Ovary (tissue), 9 donors: ENCODE measurements around the gene CYP4X1. TPM values are rescaled to one million over a fixed set of nuclear protein-coding genes. Genes with fewer than 3 reads are reported as not detected.
"Not testable (repeated sequence)": the region's sequence is repeated elsewhere in the genome, so short reads cannot be mapped to it uniquely, and the experiment has no call there.

Experiments used
- DNase-seq, 5 donors: peaks; one replicate each; pipeline ENCODE4 v3.0.0-alpha.2; 2019 to 2020
- H3K27ac ChIP-seq, 2 donors: fragments of 200-600 bp; one replicate each; pipeline versions ENCODE4 v1.5.1 to v1.8.0; 2019 to 2022
- H3K27me3 ChIP-seq: fragments of 200-600 bp; one replicate; pipeline ENCODE4 v1.8.0; 2022
- H3K36me3 ChIP-seq: fragments of 200-600 bp; sonication (generic); one replicate; pipeline ENCODE4 v1.5.1; 2019
- H3K4me1 ChIP-seq: one replicate; pipeline ENCODE4 v1.8.1; 2013; ENCODE audit warnings: mild to moderate bottlenecking, moderate library complexity; ENCODE audit not compliant: insufficient read depth
- H3K4me3 ChIP-seq: fragments of 200-600 bp; sonication (generic); one replicate; pipeline ENCODE4 v1.5.1; 2017
- H3K9me3 ChIP-seq, 2 donors: fragments of 200-600 bp in 1 of 2; sonication (generic) in 1 of 2; one replicate each; pipeline versions ENCODE4 v1.5.1 to v1.8.1; 2013 to 2019; ENCODE audit warnings: mild to moderate bottlenecking in 1 of 2, moderate library complexity in 1 of 2
- CTCF ChIP-seq, 3 donors: fragments of 450-650 bp in 2 of 3; fragments of 200-600 bp in 1 of 3; IDR thresholded peaks; one replicate each; pipeline versions ENCODE4 v1.5.1 to v1.8.0; 2016 to 2022; ENCODE audit warnings: antibody characterized with exemption in 3 of 3, mild to moderate bottlenecking in 1 of 3
- EP300 ChIP-seq: sonication (generic); formaldehyde crosslinking; IDR thresholded peaks from one replicate; pipeline ENCODE4 v1.6.1; 2017; ENCODE audit warnings: antibody characterized with exemption
- POLR2A ChIP-seq: fragments of 450-650 bp; IDR thresholded peaks from one replicate; pipeline ENCODE4 v1.6.1; 2017; ENCODE audit warnings: antibody characterized with exemption, mild to moderate bottlenecking, moderate library complexity
- WGBS, 3 donors: extraction: QIAGEN DNeasy Blood & Tissue Kit in 1 of 3; methylation state at CpG; one replicate each; pipeline versions ENCODE4 v1.1.5 to v1.1.7; 2013 to 2017; 5-methylcytosine and 5-hydroxymethylcytosine counted together
- intact Hi-C, 4 donors: fragments of 100-400 bp; cut with DNase I; formaldehyde crosslinking; loops; one replicate each; pipeline versions ENCODE4 v1.11.0 to v1.15.1; 2022 to 2023
- polyA plus RNA-seq, 2 donors: library from polyadenylated mRNA; stranded (reverse); fragments of 200-250 nt in 1 of 2; fragments of 350-450 nt in 1 of 2; fragmentation: Illumina TruSeq in 1 of 2; extraction: RNeasy Lipid Tissue Mini Kit (QIAGEN cat#74804) in 1 of 2; gene quantifications; one replicate each; pipeline ENCODE4 v1.2.3, GENCODE V29; 2013 to 2014
- total RNA-seq, 7 donors: library from RNA; depleted of rRNA in 2 of 7; stranded (reverse); fragments of >200 nt in 2 of 7; fragmentation: NEBNext Ultra II Directional in 3 of 7; extraction: Animal tissue kit (Norgen Biotek cat#: 25700) in 3 of 7; gene quantifications; one replicate each; pipeline versions ENCODE4 v1.1.0 to v1.2.4, GENCODE V29; 2016 to 2023
- donor health status: DM: no; HTN: no; CAD: no; lungs with moderate emphysema.
- donor health status: DM: no; HTN: no; CAD: no.
- donor health status: Bipolar disorder and iron deficiency.
- donor health status: DM: yes; HTN: yes; CAD: no.
- donor health status: DM: no; HTN: no; CAD: no.
- donor health status: DM: yes; HTN: yes; CAD: no.

Gene CYP4X1
- total and polyA plus RNA-seq, 9 donors, result 0.18 to 12.3 (median 0.97) TPM

GRCh38 chr1:47031059-47031458 lies 7.6 kb downstream of the CYP4X1 start:
- no peak for TF ChIP-seq EP300
- TF ChIP-seq POLR2A, result no peak
- TF ChIP-seq CTCF (IDR thresholded peaks at IDR 0.05), result no peak
- DNase-seq, result no peak
- no peaks in the 10 kb centered on the region for H3K4me1 ChIP-seq
- H3K36me3 ChIP-seq, result no peaks in the 10 kb centered on the region
- H3K27ac ChIP-seq, result no peak overlapping the region
- H3K4me3 ChIP-seq, result no peak overlapping the region
- 24 to 30% (median 28%) methylated on average over 3 of the region's 3 CpGs for WGBS, 3 donors
- no peaks in the 10 kb centered on the region for H3K27me3 ChIP-seq
- H3K9me3 ChIP-seq, result no peaks in the 10 kb centered on the region
- intact Hi-C loops, result no loop called here

GRCh38 chr1:47031585-47031984 lies 8.1 kb downstream of the CYP4X1 start:
- Histone ChIP-seq H3K9me3 (no peaks in the 10 kb centered on the region), H3K4me3 (no peak overlapping the region), H3K27me3 (no peaks in the 10 kb centered on the region), H3K27ac (no peak overlapping the region), H3K4me1 (no peaks in the 10 kb centered on the region), H3K36me3 (no peaks in the 10 kb centered on the region)
- no peak for DNase-seq
- no peak for TF ChIP-seq POLR2A
- TF ChIP-seq CTCF (IDR thresholded peaks at IDR 0.05), result no peak
- TF ChIP-seq EP300, result no peak
- WGBS, 3 donors, result 53 to 72% (median 54%) methylated on average over 3 of the region's 3 CpGs
- intact Hi-C loops, result no loop called here

GRCh38 chr1:47036764-47037163 lies 13.3 kb downstream of the CYP4X1 start:
- no peak for TF ChIP-seq POLR2A
- TF ChIP-seq CTCF (IDR thresholded peaks at IDR 0.05), result no peak
- no peak for TF ChIP-seq EP300

GRCh38 chr1:47059376-47059775 lies 35.9 kb downstream of the CYP4X1 start:
- TF ChIP-seq EP300 (no peak), CTCF (IDR thresholded peaks at IDR 0.05) (no peak), POLR2A (no peak)
- DNase-seq, result no peak
- H3K27ac ChIP-seq, result no peak overlapping the region
- no peaks in the 10 kb centered on the region for H3K4me1 ChIP-seq
- no peak overlapping the region for H3K4me3 ChIP-seq
- intact Hi-C loops, result no loop called here
- no peaks in the 10 kb centered on the region for H3K27me3 ChIP-seq
- no peaks in the 10 kb centered on the region for H3K36me3 ChIP-seq
- WGBS, 3 donors, result 36 to 65% (median 54%) methylated on average over 1 of the region's 1 CpG
- H3K9me3 ChIP-seq, result no peaks in the 10 kb centered on the region

More at GRCh38 chr1:47036764-47037163, 13.3 kb downstream of the CYP4X1 start:
- no peak for DNase-seq
- no peaks in the 10 kb centered on the region for H3K27me3 ChIP-seq
- WGBS, 3 donors, result 85 to 93% (median 89%) methylated on average over 1 of the region's 1 CpG
- no peaks in the 10 kb centered on the region for H3K36me3 ChIP-seq
- no peak overlapping the region for H3K27ac ChIP-seq
- H3K4me1 ChIP-seq, result no peaks in the 10 kb centered on the region
- H3K9me3 ChIP-seq, result no peaks in the 10 kb centered on the region
- no peak overlapping the region for H3K4me3 ChIP-seq
- intact Hi-C loops, result no loop called here

GRCh38 chr1:47067097-47067594 lies 43.7 kb downstream of the CYP4X1 start, which contains the start of gene CYP4Z1:
TSS of gene CYP4Z1 (plus strand) at chr1:47067231. CDS start at chr1:47067491, 260 bp downstream.
- Histone ChIP-seq H3K9me3 (no peaks in the 10 kb centered on the region), H3K27me3 (no peaks in the 10 kb centered on the region), H3K4me1 (no peaks in the 10 kb centered on the region), H3K36me3 (no peaks in the 10 kb centered on the region), H3K27ac (no peak within 1 kb of the TSS), H3K4me3 (no peak within 1 kb of the TSS)
- intact Hi-C loops, result no loop called here
- no peak for DNase-seq
- TF ChIP-seq CTCF (IDR thresholded peaks at IDR 0.05), result no peak
- no peak for TF ChIP-seq EP300
- no peak for TF ChIP-seq POLR2A

GRCh38 chr1:47069080-47069479 lies 45.6 kb downstream of the CYP4X1 start:
- intact Hi-C loops, H3K27me3 ChIP-seq, H3K4me1 ChIP-seq, H3K36me3 ChIP-seq, H3K4me3 ChIP-seq, DNase-seq, H3K27ac ChIP-seq, H3K9me3 ChIP-seq: not testable (repeated sequence)
- WGBS, 3 donors, result 64 to 76% (median 65%) methylated on average over 4 of the region's 4 CpGs

- DNase-seq, H3K27ac ChIP-seq, H3K4me1 ChIP-seq, H3K27me3 ChIP-seq, intact Hi-C loops, H3K9me3 ChIP-seq, H3K4me3 ChIP-seq, H3K36me3 ChIP-seq: not testable (repeated sequence)
Observed at GRCh38 chr1:47069509-47069908, 46.0 kb downstream of the CYP4X1 start.
